Karpas-422 (cell line): ENCODE results near the gene TRIM31. TPM values are rescaled to one million over a fixed set of nuclear protein-coding genes. Genes with fewer than 3 reads are reported as not detected.

Source experiments
- DNase-seq: peaks from one replicate; pipeline ENCODE4 v3.0.0-alpha.2; 2015
- H2AFZ ChIP-seq: fragments of 200-600 bp; sonication (generic); 2 replicates; pipeline ENCODE4 v1.6.1; 2014; ENCODE audit warnings: antibody characterized with exemption, low read length, mixed read lengths
- H3K27ac ChIP-seq: fragments of 200-600 bp; sonication (generic); 2 replicates; pipeline ENCODE4 v1.5.1; 2014; ENCODE audit warnings: mild to moderate bottlenecking, low read length, moderate library complexity
- H3K27me3 ChIP-seq: fragments of 200-600 bp; sonication (generic); 2 replicates; pipeline ENCODE4 v1.6.1; 2014; ENCODE audit warnings: low read length, mixed read lengths
- H3K36me3 ChIP-seq: fragments of 200-600 bp; sonication (generic); 2 replicates; pipeline ENCODE4 v1.6.1; 2014; ENCODE audit warnings: low read length, mixed read lengths; ENCODE audit not compliant: insufficient read depth
- H3K4me1 ChIP-seq: fragments of 200-600 bp; sonication (generic); 2 replicates; pipeline ENCODE4 v1.6.1; 2014; ENCODE audit warnings: mild to moderate bottlenecking, low read length, mixed read lengths
- H3K4me2 ChIP-seq: fragments of 200-600 bp; sonication (generic); 2 replicates; pipeline ENCODE4 v1.6.1; 2014; ENCODE audit warnings: low read length, low read depth, mild to moderate bottlenecking; ENCODE audit not compliant: poor library complexity, severe bottlenecking
- H3K4me3 ChIP-seq: fragments of 200-600 bp; sonication (generic); 2 replicates; pipeline ENCODE4 v1.5.1; 2014; ENCODE audit warnings: mild to moderate bottlenecking, antibody characterized with exemption, low read length, mixed read lengths
- H3K79me2 ChIP-seq: fragments of 200-600 bp; sonication (generic); 2 replicates; pipeline ENCODE4 v1.6.1; 2014; ENCODE audit warnings: mild to moderate bottlenecking, low read length, mixed read lengths
- H3K9ac ChIP-seq: fragments of 200-600 bp; sonication (generic); 2 replicates; pipeline ENCODE4 v1.6.0; 2014; ENCODE audit warnings: low read length
- H3K9me2 ChIP-seq: fragments of 200-600 bp; sonication (generic), shearing (Covaris generic); replicated peaks from 2 replicates; pipeline ENCODE4 v1.6.0; 2014; ENCODE audit warnings: mild to moderate bottlenecking, low read length, moderate library complexity; ENCODE audit not compliant: insufficient read depth
- H3K9me3 ChIP-seq: fragments of 300-700, 200-600 bp; sonication (generic); 2 replicates; pipeline ENCODE4 v1.6.1; 2014; ENCODE audit warnings: low read length, mixed read lengths
- H4K20me1 ChIP-seq: fragments of 200-600 bp; sonication (generic); 2 replicates; pipeline ENCODE4 v1.6.1; 2014; ENCODE audit warnings: mild to moderate bottlenecking, antibody characterized with exemption, low read length, low read depth; ENCODE audit not compliant: insufficient read depth
- small RNA-seq: library from RNA; depleted of rRNA; stranded (forward); fragments of <200 nt; gene quantifications from one replicate; pipeline ENCODE3, GENCODE V24; 2014
- total RNA-seq: library from RNA; depleted of rRNA; stranded (reverse); fragments of >200 nt; shearing (Covaris generic); gene quantifications from 2 replicates; pipeline ENCODE4 v1.2.3, GENCODE V29; 2014; ENCODE audit warnings: low replicate concordance; rRNA removed

The TRIM31 gene
- total RNA-seq, 1 experiment from 2014 or later = not detected

GRCh38 chr6:30061092-30061857 lies 51.6 kb downstream of the TRIM31 start, which contains the start of gene POLR1H:
TSS of gene POLR1H (plus strand) at chr6:30061265. CDS start at chr6:30061525, 260 bp downstream.
- H3K4me3 ChIP-seq = peak within 1 kb of the TSS; percentile 98
- DNase-seq = peak; percentile 98
- peaks cover 55% of the 10 kb centered on the region for H3K79me2 ChIP-seq
- H3K4me1 ChIP-seq = peaks cover 54% of the 10 kb centered on the region
- peak within 1 kb of the TSS; percentile 85 for H3K9ac ChIP-seq
- H3K9me3 ChIP-seq = no peaks in the 10 kb centered on the region
- no peaks in the 10 kb centered on the region for H4K20me1 ChIP-seq
- peak within 1 kb of the TSS; percentile 61 for H3K27ac ChIP-seq
- peak within 1 kb of the TSS; percentile 60 for H2AFZ ChIP-seq
- H3K9me2 ChIP-seq = no peaks in the 10 kb centered on the region
- H3K4me2 ChIP-seq = peak within 1 kb of the TSS; percentile 93
- H3K36me3 ChIP-seq = peaks cover 22% of the 10 kb centered on the region; the same call in 1 of the 2 replicates
- H3K27me3 ChIP-seq = no peaks in the 10 kb centered on the region

- Histone ChIP-seq H3K9ac (peak overlapping the region; percentile 85), H4K20me1 (no peaks in the 10 kb centered on the region), H3K27ac (peak overlapping the region; percentile 61), H3K79me2 (peaks cover 57% of the 10 kb centered on the region), H3K36me3 (peaks cover 22% of the 10 kb centered on the region; the same call in 1 of the 2 replicates), H3K4me3 (peak overlapping the region; percentile 98), H3K9me2 (no peaks in the 10 kb centered on the region), H2AFZ (peak overlapping the region; percentile 60; the same call in 1 of the 2 replicates), H3K4me2 (peak overlapping the region; percentile 93), H3K9me3 (no peaks in the 10 kb centered on the region), H3K27me3 (no peaks in the 10 kb centered on the region), H3K4me1 (peaks cover 53% of the 10 kb centered on the region)
- peak; percentile 82 for DNase-seq
These were observed 52.2 kb downstream of the TRIM31 start for GRCh38 chr6:30060606-30061091.

- Histone ChIP-seq H3K27me3 (no peaks in the 10 kb centered on the region), H3K4me1 (peaks cover 44% of the 10 kb centered on the region), H3K9me2 (no peaks in the 10 kb centered on the region), H3K4me2 (no peak overlapping the region), H3K4me3 (no peak overlapping the region), H2AFZ (no peak overlapping the region), H3K36me3 (peaks cover 16% of the 10 kb centered on the region; the same call in 1 of the 2 replicates), H3K9ac (no peak overlapping the region), H3K27ac (no peak overlapping the region), H4K20me1 (no peaks in the 10 kb centered on the region), H3K79me2 (peaks cover 58% of the 10 kb centered on the region), H3K9me3 (no peaks in the 10 kb centered on the region)
- no peak for DNase-seq
These were observed 57.4 kb downstream of the TRIM31 start for GRCh38 chr6:30055513-30055912.

DNA sequence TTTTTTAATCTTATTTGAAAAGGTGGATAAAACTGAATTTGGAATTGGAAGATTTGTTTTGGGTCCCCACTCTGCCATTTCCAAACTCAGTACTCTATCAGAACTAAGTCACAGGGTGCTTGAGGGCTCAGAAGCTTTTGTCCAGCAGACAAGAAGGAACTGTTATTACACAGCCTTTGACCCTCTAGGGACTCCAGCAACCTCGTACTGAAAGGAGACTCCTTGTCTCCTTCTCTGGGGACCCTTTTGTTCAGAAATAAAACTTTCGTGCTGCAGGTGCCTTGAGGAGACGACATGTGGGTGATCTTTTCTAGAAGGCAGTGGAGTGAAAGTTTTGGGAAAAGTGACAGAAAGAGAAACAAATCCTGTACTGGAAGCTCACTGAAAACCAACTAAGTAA lies 59.2 kb downstream of the TRIM31 start:
- Histone ChIP-seq H3K9me3 (no peaks in the 10 kb centered on the region), H4K20me1 (no peaks in the 10 kb centered on the region), H3K4me1 (peaks cover 30% of the 10 kb centered on the region), H3K4me3 (peak overlapping the region; percentile 29; the same call in 1 of the 2 replicates), H3K9me2 (no peaks in the 10 kb centered on the region), H3K36me3 (peaks cover 16% of the 10 kb centered on the region; the same call in 1 of the 2 replicates), H2AFZ (no peak overlapping the region), H3K79me2 (peaks cover 40% of the 10 kb centered on the region), H3K4me2 (peak overlapping the region; percentile 61), H3K27ac (peak overlapping the region; percentile 33; the same call in 1 of the 2 replicates), H3K27me3 (no peaks in the 10 kb centered on the region), H3K9ac (peak overlapping the region; percentile 40)
- DNase-seq = peak; percentile 54

Small RNA genes within 50 kb of the gene (small RNA-seq; reads per million reads assigned to genes)
- not detected for gene RF00554
- not detected for gene RF02219
- gene RF02220 = not detected

Other genes with a start within 250 kb of the TRIM31 start
- gene HLA-A, start 170.6 kb downstream of the TRIM31 start, total RNA-seq = 739 and 1,496 TPM in 2 replicates
- gene POLR1H, start 51.8 kb downstream of the TRIM31 start, total RNA-seq = 64.3 and 85.1 TPM in 2 replicates
- 26.6 and 31.5 TPM in 2 replicates for gene PPP1R11, start 45.9 kb downstream of the TRIM31 start, total RNA-seq
- gene RNF39, start 37.3 kb downstream of the TRIM31 start, total RNA-seq = not detected in 2 replicates
- not detected in 2 replicates for gene TRIM40, start 23.1 kb upstream of the TRIM31 start, total RNA-seq
- not detected in 2 replicates for gene TRIM10, start 48.1 kb upstream of the TRIM31 start, total RNA-seq
- gene TRIM15, start 50.5 kb upstream of the TRIM31 start, total RNA-seq = not detected in 2 replicates
- 37.0 and 49.7 TPM in 2 replicates for gene TRIM26, start 100.3 kb upstream of the TRIM31 start, total RNA-seq
- gene TRIM39, start 213.8 kb upstream of the TRIM31 start, total RNA-seq = 16.2 and 22.1 TPM in 2 replicates
- 71.3 and 78.2 TPM in 2 replicates for gene RPP21, start 232.1 kb upstream of the TRIM31 start, total RNA-seq